ENCODE measurements around the gene TICAM1. TPM values are rescaled to one million over a fixed set of nuclear protein-coding genes. Genes with fewer than 3 reads are reported as not detected.
"Not testable (repeated sequence)": the region's sequence is repeated elsewhere in the genome, so short reads cannot be mapped to it uniquely, and the experiment has no call there.

Gene TICAM1
- total RNA-seq, 1 donor from 2014 or later: 7.4 TPM

DNA sequence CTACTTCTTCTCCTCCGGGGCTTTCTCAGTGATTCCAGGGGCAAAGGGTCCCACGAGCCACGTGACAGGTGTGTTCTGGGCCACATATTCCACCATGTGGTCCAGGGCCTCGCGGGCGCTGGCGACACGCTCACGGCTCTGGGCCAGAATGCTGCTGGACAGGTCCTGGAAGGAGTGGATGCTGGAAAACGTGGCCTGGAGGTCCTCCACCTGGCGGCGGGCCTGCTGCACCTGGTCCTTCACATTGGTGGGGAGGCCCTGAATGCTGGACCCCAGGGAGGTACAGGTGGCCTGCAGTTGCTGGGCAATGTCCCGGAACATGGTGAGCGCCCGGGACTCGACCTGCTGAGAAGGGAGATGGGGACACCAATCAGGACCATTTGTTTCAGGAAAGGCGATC, 7.7 kb upstream of the TICAM1 start:
- H3K4me3 ChIP-seq (ENCODE audit: low read depth, low read length): no peak overlapping the region
- DNase-seq (ENCODE audit: low read depth): no peak
- TF ChIP-seq, protein P1, sequence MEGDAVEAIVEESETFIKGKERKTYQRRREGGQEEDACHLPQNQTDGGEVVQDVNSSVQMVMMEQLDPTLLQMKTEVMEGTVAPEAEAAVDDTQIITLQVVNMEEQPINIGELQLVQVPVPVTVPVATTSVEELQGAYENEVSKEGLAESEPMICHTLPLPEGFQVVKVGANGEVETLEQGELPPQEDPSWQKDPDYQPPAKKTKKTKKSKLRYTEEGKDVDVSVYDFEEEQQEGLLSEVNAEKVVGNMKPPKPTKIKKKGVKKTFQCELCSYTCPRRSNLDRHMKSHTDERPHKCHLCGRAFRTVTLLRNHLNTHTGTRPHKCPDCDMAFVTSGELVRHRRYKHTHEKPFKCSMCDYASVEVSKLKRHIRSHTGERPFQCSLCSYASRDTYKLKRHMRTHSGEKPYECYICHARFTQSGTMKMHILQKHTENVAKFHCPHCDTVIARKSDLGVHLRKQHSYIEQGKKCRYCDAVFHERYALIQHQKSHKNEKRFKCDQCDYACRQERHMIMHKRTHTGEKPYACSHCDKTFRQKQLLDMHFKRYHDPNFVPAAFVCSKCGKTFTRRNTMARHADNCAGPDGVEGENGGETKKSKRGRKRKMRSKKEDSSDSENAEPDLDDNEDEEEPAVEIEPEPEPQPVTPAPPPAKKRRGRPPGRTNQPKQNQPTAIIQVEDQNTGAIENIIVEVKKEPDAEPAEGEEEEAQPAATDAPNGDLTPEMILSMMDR (conservative IDR thresholded peaks at IDR 0.05; ENCODE audit: low read depth, low read length): no peak

DNA sequence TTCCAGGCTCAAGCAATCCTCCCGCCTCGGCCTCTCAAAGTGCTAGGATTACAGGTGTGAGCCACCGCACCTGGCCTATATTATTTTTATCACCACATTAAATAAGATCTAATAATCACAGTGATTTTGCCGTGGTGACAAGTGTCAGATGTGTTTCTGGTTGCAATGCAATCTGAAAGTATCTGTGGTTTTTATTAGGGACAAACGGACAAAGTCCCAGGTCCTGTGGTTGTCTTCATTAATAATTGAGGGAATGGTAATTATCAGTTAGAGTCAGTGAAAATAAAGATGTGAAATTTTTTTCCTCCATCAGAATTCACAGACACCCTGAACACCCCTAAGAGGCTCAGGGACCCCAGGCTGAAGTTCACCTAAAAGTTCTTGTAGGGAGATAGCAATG, 1.3 kb upstream of the TICAM1 start:
- H3K4me3 ChIP-seq (ENCODE audit: low read depth, low read length): no peak overlapping the region
- no peak for DNase-seq (ENCODE audit: low read depth)
- TF ChIP-seq, protein P1 (conservative IDR thresholded peaks at IDR 0.05; ENCODE audit: low read depth, low read length): no peak

DNA sequence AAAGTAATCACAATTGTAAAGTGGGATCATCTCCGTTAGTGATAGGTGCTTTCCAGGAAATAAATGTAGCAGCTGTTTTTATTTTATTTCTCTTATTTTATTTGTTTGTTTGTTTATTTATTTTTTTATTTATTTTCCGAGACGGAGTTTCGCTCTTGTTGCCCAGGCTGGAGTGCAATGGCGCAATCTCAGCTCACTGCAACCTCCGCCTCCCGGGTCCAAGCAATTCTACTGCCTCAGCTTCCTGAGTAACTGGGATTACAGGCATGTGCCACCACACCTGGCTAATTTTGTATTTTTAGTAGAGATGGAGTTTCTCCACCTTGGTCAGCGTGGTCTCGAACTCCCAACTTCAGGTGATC, 448 bp upstream of the TICAM1 start:
- DNase-seq (ENCODE audit: low read depth): not testable (repeated sequence)
- peak overlapping the region; percentile 73 for H3K4me3 ChIP-seq (ENCODE audit: low read depth, low read length)

DNA sequence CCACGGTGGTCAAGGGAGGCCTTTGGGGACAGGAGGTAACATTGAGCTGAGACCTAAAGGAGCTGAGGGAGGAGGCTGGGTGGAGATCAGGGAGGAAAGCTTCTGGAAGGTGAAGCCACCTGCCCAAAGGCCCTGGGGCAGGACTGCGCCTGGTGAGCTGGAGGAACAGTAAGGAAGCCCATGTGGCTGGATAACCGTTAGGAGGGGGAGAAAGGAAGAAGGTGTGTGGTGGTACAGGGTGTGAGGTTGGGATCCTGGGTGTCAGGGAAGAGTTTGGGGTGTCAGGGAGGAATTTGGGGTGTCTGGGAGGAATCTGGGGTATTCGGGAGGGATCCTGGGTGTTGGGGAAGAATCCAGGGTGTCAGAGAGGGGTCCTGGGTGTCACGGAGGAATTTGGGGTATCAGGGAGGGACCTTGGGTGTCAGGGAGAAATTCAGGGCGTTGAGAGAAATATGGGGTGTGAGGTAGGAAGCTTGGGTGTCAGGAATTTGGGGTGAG, 695 bp downstream of the TICAM1 start:
- H3K4me3 ChIP-seq (ENCODE audit: low read depth, low read length): peak overlapping the region; percentile 73
- TF ChIP-seq, protein P1 (conservative IDR thresholded peaks at IDR 0.05; ENCODE audit: low read depth, low read length): no peak
- DNase-seq (ENCODE audit: low read depth): no peak

DNA sequence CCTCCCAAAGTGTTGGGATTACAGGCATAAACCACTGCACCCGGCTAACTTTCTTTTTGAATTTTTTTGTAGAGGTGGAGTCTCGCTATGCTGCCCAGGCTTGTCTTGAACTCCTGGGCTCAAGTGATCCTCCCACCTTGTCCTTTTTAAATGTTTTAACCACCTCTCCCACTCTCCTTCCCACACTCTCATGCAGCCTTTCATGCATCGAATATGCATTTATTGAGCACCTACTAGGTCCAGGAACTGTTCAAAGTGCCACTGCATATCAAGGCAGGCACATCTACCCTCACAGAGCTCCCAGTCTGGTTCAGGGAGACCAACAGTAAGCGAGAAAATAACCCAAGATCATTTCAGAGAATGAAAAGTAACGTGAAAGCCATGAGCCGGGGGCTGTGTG, 1.2 kb downstream of the TICAM1 start:
- DNase-seq (ENCODE audit: low read depth): no peak
- H3K4me3 ChIP-seq (ENCODE audit: low read depth, low read length): peak overlapping the region; percentile 73
- TF ChIP-seq, protein P1 (conservative IDR thresholded peaks at IDR 0.05; ENCODE audit: low read depth, low read length): no peak

DNA sequence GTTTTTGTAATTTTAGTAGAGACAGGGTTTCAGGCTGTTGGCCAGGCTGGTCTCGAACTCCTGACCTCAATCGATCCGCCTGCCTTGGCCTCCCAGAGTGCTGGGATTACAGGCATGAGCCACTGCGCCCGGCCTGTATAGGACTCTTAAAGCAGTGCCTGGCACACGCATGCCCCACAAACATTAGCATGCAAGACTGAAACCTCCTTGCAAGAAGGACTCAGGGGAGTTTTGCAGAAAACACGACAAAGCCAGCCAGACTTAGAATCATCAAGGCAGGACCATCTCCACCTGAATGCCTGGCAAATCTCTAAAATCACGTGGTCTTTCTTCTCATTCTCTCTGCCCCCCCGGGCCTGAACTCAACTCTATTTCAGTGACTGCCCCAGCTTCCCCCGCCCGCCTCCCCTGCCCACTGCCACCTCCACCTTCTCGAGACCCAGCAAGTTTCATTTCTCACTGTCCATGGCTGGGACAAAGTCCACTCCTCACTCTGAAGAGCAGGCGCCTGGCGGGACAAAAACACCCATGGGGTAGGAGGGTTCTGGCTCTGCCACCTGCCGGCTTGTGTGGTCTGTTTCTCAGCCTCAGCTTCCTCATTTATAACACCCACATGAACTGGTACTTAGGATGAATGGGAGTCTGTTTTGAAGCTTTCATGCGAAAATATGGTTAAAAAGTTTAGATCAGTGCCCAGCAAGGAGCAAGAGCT, 2.4 kb downstream of the TICAM1 start:
- H3K4me3 ChIP-seq (ENCODE audit: low read depth, low read length): peak overlapping the region; percentile 2
- TF ChIP-seq, protein P1 (conservative IDR thresholded peaks at IDR 0.05; ENCODE audit: low read depth, low read length): peak; percentile 37
- no peak for DNase-seq (ENCODE audit: low read depth)

DNA sequence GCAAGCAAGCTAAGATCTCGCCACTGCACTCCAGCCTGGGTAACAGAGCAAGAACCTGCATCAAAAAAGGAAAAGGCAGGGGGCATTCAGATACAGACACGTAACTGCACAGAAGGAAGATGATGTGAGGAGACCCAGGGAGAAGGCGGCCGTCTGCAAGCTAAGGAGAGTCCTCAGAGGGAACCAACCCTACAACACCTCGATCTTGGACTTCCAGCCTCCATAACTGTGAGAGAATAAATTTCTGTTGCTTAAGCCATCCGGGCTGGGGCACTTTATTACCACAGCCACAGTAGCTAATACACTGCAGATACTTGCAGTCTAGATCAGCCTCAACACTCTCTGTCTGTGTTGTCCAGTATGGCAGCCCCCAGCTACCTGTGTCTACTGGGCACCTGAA, 7.9 kb downstream of the TICAM1 start:
- TF ChIP-seq, protein P1 (conservative IDR thresholded peaks at IDR 0.05; ENCODE audit: low read depth, low read length): no peak
- H3K4me3 ChIP-seq (ENCODE audit: low read depth, low read length): no peak overlapping the region
- DNase-seq (ENCODE audit: low read depth): no peak

DNA sequence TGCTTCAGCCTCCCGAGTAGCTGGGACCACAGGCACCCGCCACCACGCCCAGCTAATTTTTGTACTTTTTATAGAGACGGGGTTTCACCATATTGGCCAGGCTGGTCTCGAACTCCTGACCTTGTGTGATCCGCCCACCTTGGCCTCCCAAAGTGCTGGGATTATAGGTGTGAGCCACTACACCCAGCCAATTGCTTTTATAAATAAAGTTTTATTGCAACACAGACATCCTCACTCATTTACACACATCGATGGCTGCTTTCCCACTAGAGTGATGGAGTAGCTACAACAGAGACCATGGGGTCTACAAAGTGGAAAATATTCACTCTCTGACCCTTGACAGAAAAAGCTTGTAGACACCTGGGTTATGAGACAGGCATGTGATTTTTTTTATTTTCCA, 9.2 kb downstream of the TICAM1 start:
- not testable (repeated sequence) for DNase-seq (ENCODE audit: low read depth); H3K4me3 ChIP-seq (ENCODE audit: low read depth, low read length)

Measured in epithelial cell of proximal tubule (primary cell).